ENCODE results near the gene SPRING1.

- TF ChIP-seq CTCF (IDR thresholded peaks at IDR 0.05; ENCODE audit: borderline replicate concordance, extremely low read depth, low read length, poor library complexity, severe bottlenecking) = no peak
- TF ChIP-seq EZH2 (IDR thresholded peaks at IDR 0.05; ENCODE audit: borderline replicate concordance, low read depth, low read length, severe bottlenecking) = no peak
Observed at GRCh38 chr12:116727261-116727660, 10.6 kb downstream of the SPRING1 start.
